Endothelial cell of umbilical vein (primary cell): ENCODE measurements around the gene EFHD2. TPM values are rescaled to one million over a fixed set of nuclear protein-coding genes. Genes with fewer than 3 reads are reported as not detected.

Experiments
- BruUV-seq: library from RNA; stranded (reverse); fragments of 400-500 nt; replicated peaks from 2 replicates; lab custom pipeline; 2021; lab: Mats Ljungman, UMichigan
- CTCF ChIA-PET: fragments of 300-600, 350-600 bp; sonication (Branson Sonifier 250); formaldehyde crosslinking; loops from one replicate; lab custom pipeline; 2021; ENCODE audit warnings: antibody characterized with exemption, inconsistent platforms; lab: Charles Lee
- POLR2A ChIA-PET: fragments of 300-600, 350-600 bp; sonication (Branson Sonifier 250); formaldehyde crosslinking; loops from one replicate; lab custom pipeline; 2021; ENCODE audit warnings: antibody characterized with exemption, inconsistent platforms; lab: Charles Lee
- DNase-seq: peaks from one replicate; pipeline ENCODE4 v3.0.0-alpha.2; 2011; ENCODE audit warnings: low read depth, low spot score
- FAIRE-seq: peaks from 2 replicates; lab custom pipeline; 2011; peaks lifted over from hg19 to GRCh38; lab: Jason Lieb, UNC
- H2AFZ ChIP-seq: 2 replicates; pipeline ENCODE4 v1.6.0; 2012; ENCODE audit warnings: low read depth, low read length, control low read depth, inconsistent platforms
- H3K27ac ChIP-seq: 2 replicates; pipeline ENCODE4 v1.5.1; 2011; ENCODE audit warnings: low read depth, mild to moderate bottlenecking, control low read depth, low read length, moderate library complexity; ENCODE audit not compliant: insufficient read depth
- H3K27me3 ChIP-seq, 2 experiments: 2 replicates each; pipeline versions ENCODE4 v1.6.0 to v1.6.1; 2011; ENCODE audit warnings: low read length in 2 of 2, mixed read lengths in 1 of 2; ENCODE audit not compliant: control insufficient read depth in 2 of 2, insufficient read depth in 2 of 2
- H3K36me3 ChIP-seq, 2 experiments: 2 replicates in 1 of 2; 3 replicates in 1 of 2; pipeline ENCODE4 v1.5.1; 2011; ENCODE audit warnings: low read length in 2 of 2, mild to moderate bottlenecking in 1 of 2, moderate library complexity in 1 of 2; ENCODE audit not compliant: control insufficient read depth in 2 of 2, insufficient read depth in 2 of 2; ENCODE audit errors: extremely low read depth in 1 of 2
- H3K4me1 ChIP-seq: 3 replicates; pipeline ENCODE4 v1.5.1; 2011; ENCODE audit warnings: mild to moderate bottlenecking, low read length; ENCODE audit not compliant: control insufficient read depth, insufficient read depth; ENCODE audit errors: extremely low read depth
- H3K4me2 ChIP-seq: 2 replicates; pipeline ENCODE4 v1.6.1; 2011; ENCODE audit warnings: low read length, control low read depth, mixed read lengths; ENCODE audit not compliant: insufficient read depth
- H3K4me3 ChIP-seq, 3 experiments: fragments of 200-600 bp in 1 of 3; sonication (generic), shearing (Covaris generic) in 1 of 3; replicated peaks in 1 of 3; 2 replicates each; pipeline ENCODE4 v1.5.1; 2011 to 2016; ENCODE audit warnings: control low read depth in 3 of 3, low read length in 3 of 3, mild to moderate bottlenecking in 2 of 3, inconsistent platforms in 1 of 3, low read depth in 1 of 3, moderate library complexity in 1 of 3; ENCODE audit not compliant: insufficient read depth in 1 of 3
- H3K79me2 ChIP-seq: 2 replicates; pipeline ENCODE4 v1.6.0; 2012; ENCODE audit warnings: low read length, inconsistent platforms; ENCODE audit not compliant: control insufficient read depth, insufficient read depth
- H3K9ac ChIP-seq: replicated peaks from 2 replicates; pipeline ENCODE3; 2011; ENCODE audit warnings: low read length, control low read depth; ENCODE audit not compliant: insufficient read depth; ENCODE audit errors: extremely low read depth
- H3K9me1 ChIP-seq: replicated peaks from 3 replicates; pipeline ENCODE4 v1.6.0; 2011; ENCODE audit warnings: mild to moderate bottlenecking, low read length; ENCODE audit not compliant: control insufficient read depth, insufficient read depth; ENCODE audit errors: extremely low read depth
- H3K9me3 ChIP-seq: replicated peaks from 2 replicates; pipeline ENCODE4 v1.5.1; 2012; ENCODE audit warnings: low read length, inconsistent platforms; ENCODE audit not compliant: control insufficient read depth, insufficient read depth
- H4K20me1 ChIP-seq: replicated peaks from 2 replicates; pipeline ENCODE3; 2011; ENCODE audit warnings: mild to moderate bottlenecking, low read length; ENCODE audit not compliant: control insufficient read depth, insufficient read depth; ENCODE audit errors: extremely low read depth
- CTCF ChIP-seq, 2 donors: IDR thresholded peaks; 1 replicate in 1 of 2; 2 replicates in 1 of 2; pipeline ENCODE4 v1.5.1; 2011; ENCODE audit warnings: low read length in 2 of 2, mild to moderate bottlenecking in 2 of 2, moderate library complexity in 2 of 2, control low read depth in 1 of 2, inconsistent platforms in 1 of 2, low read depth in 1 of 2; ENCODE audit not compliant: insufficient read depth in 1 of 2; ENCODE audit errors: extremely low read depth in 1 of 2
- EZH2 ChIP-seq: IDR thresholded peaks from 2 replicates; pipeline ENCODE4 v1.6.1; 2012; ENCODE audit warnings: borderline replicate concordance, low read depth, mild to moderate bottlenecking, moderate library complexity, low read length, inconsistent platforms; ENCODE audit not compliant: severe bottlenecking
- FOS ChIP-seq: IDR thresholded peaks from 2 replicates; pipeline ENCODE4 v1.6.1; 2011; ENCODE audit warnings: mild to moderate bottlenecking, low read length, moderate library complexity, borderline replicate concordance; ENCODE audit not compliant: insufficient read depth
- GATA2 ChIP-seq: IDR thresholded peaks from 2 replicates; pipeline ENCODE4 v1.7.0; 2011; ENCODE audit warnings: low read depth, mild to moderate bottlenecking, moderate library complexity, mixed read lengths, low read length; ENCODE audit not compliant: insufficient read length, insufficient read depth
- JUN ChIP-seq: IDR thresholded peaks from 2 replicates; pipeline ENCODE4 v1.6.1; 2011; ENCODE audit warnings: borderline replicate concordance, low read depth; ENCODE audit not compliant: insufficient read length, insufficient read depth
- MAX ChIP-seq: IDR thresholded peaks from 2 replicates; pipeline ENCODE4 v1.6.1; 2011; ENCODE audit not compliant: insufficient read depth, insufficient read length
- MYC ChIP-seq: IDR thresholded peaks from one replicate; pipeline ENCODE4 v1.6.1; 2011; ENCODE audit warnings: mild to moderate bottlenecking, low read depth, low read length
- POLR2A ChIP-seq: IDR thresholded peaks from 2 replicates; pipeline ENCODE4 v1.6.1; 2012; ENCODE audit warnings: low read depth, mild to moderate bottlenecking, control low read depth, low read length
- POLR2AphosphoS5 ChIP-seq: IDR thresholded peaks from 2 replicates; pipeline ENCODE4 v1.6.1; 2012; ENCODE audit warnings: low read depth, mild to moderate bottlenecking, control low read depth, low read length, moderate library complexity; ENCODE audit not compliant: insufficient read depth
- dilution Hi-C: fragments of 300-500 bp; cut with MboI; formaldehyde crosslinking; loops from one replicate; pipeline ENCODE4 v1.15.0; 2019; ENCODE audit warnings: low sequenced_read_pairs; ENCODE audit not compliant: extremely low pct_ligation_motif_present
- intact Hi-C: fragments of 100-400 bp; cut with micrococcal nuclease; formaldehyde crosslinking; loops from one replicate; pipeline ENCODE4 v1.10.0; 2022
- polyA plus RNA-seq, 4 experiments: library from polyadenylated mRNA; depleted of rRNA in 3 of 4; stranded (reverse) in 3 of 4; unstranded in 1 of 4; fragments of >200 nt; gene quantifications; 2 replicates each; pipeline versions ENCODE4 v1.2.1 to v1.2.3, GENCODE V29; 2011 to 2012; ENCODE audit warnings: missing spikeins in 1 of 4
- total RNA-seq: library from RNA; stranded (reverse); gene quantifications from 2 replicates; pipeline ENCODE4 v1.2.3, GENCODE V29; 2021

EFHD2 gene
- total and polyA plus RNA-seq, 2 donors (not counting 3 experiments of a cell fraction or from before 2014, with no cell fraction given) = 50.2 to 73.5 TPM

GRCh38 chr1:15452216-15452615 is 42.5 kb downstream of the EFHD2 start:
- Histone ChIP-seq H3K27ac (no peak overlapping the region), H2AFZ (no peak overlapping the region), H3K79me2 (no peaks in the 10 kb centered on the region), H3K4me2 (no peak overlapping the region), H4K20me1 (no peaks in the 10 kb centered on the region), H3K9me1 (no peaks in the 10 kb centered on the region), H3K4me3 (no peak overlapping the region), H3K4me1 (no peaks in the 10 kb centered on the region), H3K27me3 (no peaks in the 10 kb centered on the region), H3K36me3 (no peaks in the 10 kb centered on the region), H3K9me3 (no peaks in the 10 kb centered on the region), H3K9ac (no peak overlapping the region)
- DNase-seq = no peak
- ChIA-PET CTCF (no interaction called here), POLR2A (no interaction called here)
- BruUV-seq = no TSS peak
- intact Hi-C loops (no loop called here), dilution Hi-C loops (no loop called here)
- no peak for FAIRE-seq
- TF ChIP-seq MYC = no peak
- no peak for TF ChIP-seq EZH2
- TF ChIP-seq POLR2A = no peak
- TF ChIP-seq POLR2AphosphoS5 = no peak
- no peak for TF ChIP-seq GATA2
- TF ChIP-seq JUN = no peak
- TF ChIP-seq MAX = no peak
- TF ChIP-seq FOS = no peak
- no peak for TF ChIP-seq CTCF (IDR thresholded peaks at IDR 0.05; ENCODE audit: extremely low read depth in 1 of 2, insufficient read depth in 1 of 2, low read depth in 1 of 2, low read length in 2 of 2)
